ENCODE results near the gene PIK3IP1. TPM values are rescaled to one million over a fixed set of nuclear protein-coding genes. Genes with fewer than 3 reads are reported as not detected.

PIK3IP1 gene
- total RNA-seq, 1 experiment from 2014 or later = 0.87 TPM

DNA sequence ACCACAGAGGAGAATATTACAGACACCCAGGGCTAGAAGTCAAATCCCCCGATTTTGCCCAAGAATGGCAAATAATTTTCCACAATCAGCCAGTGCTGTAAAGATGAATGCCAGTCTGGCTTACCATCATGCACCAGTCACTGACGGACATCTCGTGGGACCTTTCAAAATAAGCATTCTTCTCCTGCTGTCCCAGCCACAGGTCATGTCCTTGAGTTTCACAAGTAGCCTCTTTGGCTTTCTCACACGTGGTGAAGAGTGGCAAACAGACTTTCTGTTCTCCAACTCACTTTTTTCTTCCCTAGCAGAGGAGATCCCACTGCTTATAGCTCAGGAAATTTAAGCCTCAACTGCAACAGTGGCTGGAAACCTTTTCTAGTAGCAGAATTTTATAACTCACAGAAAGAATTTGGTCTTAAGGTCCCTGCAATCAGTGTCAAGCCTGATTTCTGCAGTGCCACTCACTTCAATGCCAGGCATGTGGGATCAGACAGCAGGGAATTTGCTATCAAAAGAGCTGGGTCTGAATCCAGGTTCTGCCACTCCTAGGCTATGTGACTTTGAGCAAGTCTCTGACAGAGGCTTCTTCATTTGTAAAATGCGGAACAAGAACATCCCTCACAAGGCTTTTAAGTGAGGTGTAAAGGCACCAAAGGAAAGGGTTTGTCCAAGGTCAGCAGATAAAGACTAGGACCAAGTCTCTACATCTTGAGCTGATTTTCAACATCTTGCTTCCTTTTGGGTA is 3.6 kb downstream of the PIK3IP1 start:
- Histone ChIP-seq H3K79me2 (ENCODE audit: insufficient read depth, low read length) (no peaks in the 10 kb centered on the region), H2BK5ac (ENCODE audit: insufficient read length, low read length) (no peak overlapping the region), H3K4me1 (ENCODE audit: insufficient read depth, low read length) (no peaks in the 10 kb centered on the region; the same call in 1 of the 2 replicates), H3K27me3 (ENCODE audit: insufficient read depth, low read length) (peaks cover 2% of the 10 kb centered on the region; the same call in 1 of the 2 replicates), H3K9ac (ENCODE audit: extremely low read depth, insufficient read length, low read length) (no peak overlapping the region), H2BK20ac (ENCODE audit: low read depth, low read length, poor library complexity, severe bottlenecking) (no peak overlapping the region), H3K9me3 (ENCODE audit: control insufficient read depth, low read depth, low read length) (no peaks in the 10 kb centered on the region), H3K79me1 (ENCODE audit: insufficient read depth, low read depth, low read length, poor library complexity, severe bottlenecking) (no peaks in the 10 kb centered on the region), H3K4me2 (ENCODE audit: insufficient read depth, insufficient read length, low read length) (no peak overlapping the region), H2AFZ (ENCODE audit: low read length) (no peak overlapping the region), H3K4ac (ENCODE audit: low read depth, low read length) (no peak overlapping the region), H2BK12ac (ENCODE audit: insufficient read length, low read depth, low read length) (no peak overlapping the region), H2BK120ac (ENCODE audit: low read depth, low read length, poor library complexity, severe bottlenecking) (no peak overlapping the region), H2BK15ac (ENCODE audit: low read depth, low read length) (no peak overlapping the region), H4K8ac (replicated peaks; ENCODE audit: insufficient read length, low read depth, low read length) (no peak overlapping the region), H3K23me2 (ENCODE audit: insufficient read length, low read depth, low read length, poor library complexity, severe bottlenecking) (peaks cover 11% of the 10 kb centered on the region), H3T11ph (ENCODE audit: low read length) (no peak overlapping the region), H2AK5ac (ENCODE audit: insufficient read length, low read length) (no peak overlapping the region), H3K14ac (ENCODE audit: insufficient read depth, low read length) (no peak overlapping the region), H3K27ac (ENCODE audit: insufficient read length, low read depth, low read length) (no peak overlapping the region), H4K91ac (ENCODE audit: insufficient read length, low read depth, low read length) (no peak overlapping the region), H3K23ac (ENCODE audit: insufficient read length, low read depth, low read length) (no peak overlapping the region), H4K5ac (ENCODE audit: insufficient read length, low read depth, low read length) (no peak overlapping the region), H4K20me1 (ENCODE audit: control insufficient read depth, insufficient read depth, insufficient read length) (no peaks in the 10 kb centered on the region), H3K56ac (ENCODE audit: insufficient read length, low read depth, low read length) (no peak overlapping the region), H3K18ac (ENCODE audit: insufficient read length, low read depth, low read length) (no peak overlapping the region)
- DNase-seq = no peak
- Mint-ChIP-seq H3K4me3 (no peak overlapping the region), H3K9me3 (no peaks in the 10 kb centered on the region; a peak in 1 of 5 replicates), H3K27ac (no peak overlapping the region; a peak in 1 of 7 replicates), H3K4me1 (peaks cover 22 to 38% of the 10 kb centered on the region in 2 experiments), H3K27me3 (ENCODE audit: low read depth) (peaks cover 29% of the 10 kb centered on the region), H3K36me3 (ENCODE audit: insufficient read depth in 1 of 3, low read depth in 3 of 3) (no peaks in the 10 kb centered on the region; a peak in 1 of 7 replicates)
- WGBS (ENCODE audit: extremely low coverage, insufficient read length, low lambda C conversion rate) = no CpG with 5 or more reads among the region's 5 CpGs
- TF ChIP-seq, protein P1, sequence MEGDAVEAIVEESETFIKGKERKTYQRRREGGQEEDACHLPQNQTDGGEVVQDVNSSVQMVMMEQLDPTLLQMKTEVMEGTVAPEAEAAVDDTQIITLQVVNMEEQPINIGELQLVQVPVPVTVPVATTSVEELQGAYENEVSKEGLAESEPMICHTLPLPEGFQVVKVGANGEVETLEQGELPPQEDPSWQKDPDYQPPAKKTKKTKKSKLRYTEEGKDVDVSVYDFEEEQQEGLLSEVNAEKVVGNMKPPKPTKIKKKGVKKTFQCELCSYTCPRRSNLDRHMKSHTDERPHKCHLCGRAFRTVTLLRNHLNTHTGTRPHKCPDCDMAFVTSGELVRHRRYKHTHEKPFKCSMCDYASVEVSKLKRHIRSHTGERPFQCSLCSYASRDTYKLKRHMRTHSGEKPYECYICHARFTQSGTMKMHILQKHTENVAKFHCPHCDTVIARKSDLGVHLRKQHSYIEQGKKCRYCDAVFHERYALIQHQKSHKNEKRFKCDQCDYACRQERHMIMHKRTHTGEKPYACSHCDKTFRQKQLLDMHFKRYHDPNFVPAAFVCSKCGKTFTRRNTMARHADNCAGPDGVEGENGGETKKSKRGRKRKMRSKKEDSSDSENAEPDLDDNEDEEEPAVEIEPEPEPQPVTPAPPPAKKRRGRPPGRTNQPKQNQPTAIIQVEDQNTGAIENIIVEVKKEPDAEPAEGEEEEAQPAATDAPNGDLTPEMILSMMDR (conservative IDR thresholded peaks at IDR 0.05) = no peak
